ENCODE measurements around the gene SERPINB2.

Gene SERPINB2

DNA sequence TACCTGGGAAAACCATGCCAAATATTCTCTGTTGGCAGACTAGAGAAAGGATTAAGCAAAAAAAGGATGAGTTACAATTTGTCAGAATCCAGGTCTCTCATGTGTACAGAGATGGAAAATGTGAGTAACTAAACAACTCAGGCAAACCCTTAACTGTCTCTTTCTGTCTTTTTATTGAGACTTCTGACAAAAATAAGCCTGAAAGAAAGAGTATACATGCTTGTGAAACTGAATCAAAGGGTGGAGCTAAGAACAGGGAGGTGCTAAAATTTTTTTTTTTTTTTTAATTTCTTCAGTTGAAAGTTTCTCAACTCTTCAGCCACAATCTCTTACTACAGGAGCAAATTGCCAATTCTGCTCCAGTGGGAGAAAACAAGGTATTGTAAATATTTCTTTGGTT is 20.2 kb downstream of the SERPINB2 start, which contains the start of gene SERPINB10:
Gene SERPINB10, plus strand, starts transcription at position 295 of the 400 bp plus-strand sequence. CDS start 7,553 bp downstream, outside the sequence.
- Histone ChIP-seq H3K9me3 (ENCODE audit: low read length) (no peaks in the 10 kb centered on the region), H3K4me3 (ENCODE audit: low read depth, low read length, poor library complexity, severe bottlenecking) (no peak within 1 kb of the TSS), H3K9me2 (ENCODE audit: low read depth, low read length) (no peaks in the 10 kb centered on the region), H3K79me2 (ENCODE audit: insufficient read depth, low read length) (no peaks in the 10 kb centered on the region), H3F3A (ENCODE audit: insufficient read depth, low read length) (no peaks in the 10 kb centered on the region), H2AFZ (ENCODE audit: low read length) (no peak within 1 kb of the TSS), H3K4me1 (ENCODE audit: insufficient read depth, low read length, severe bottlenecking) (no peaks in the 10 kb centered on the region), H4K20me1 (ENCODE audit: insufficient read depth, low read length) (no peaks in the 10 kb centered on the region), H3K27ac (ENCODE audit: low read depth, low read length, poor library complexity, severe bottlenecking) (no peak within 1 kb of the TSS), H3K27me3 (ENCODE audit: insufficient read depth, low read length) (no peaks in the 10 kb centered on the region; the same call in 1 of the 2 replicates), H3K9ac (ENCODE audit: low read length) (no peak within 1 kb of the TSS), H3K4me2 (ENCODE audit: low read length) (no peak within 1 kb of the TSS), H3K36me3 (ENCODE audit: insufficient read depth, low read length) (no peaks in the 10 kb centered on the region)
- TF ChIP-seq CTCF (IDR thresholded peaks at IDR 0.05; ENCODE audit: low read length) (no peak), EZH2 (IDR thresholded peaks at IDR 0.05; ENCODE audit: borderline replicate concordance, low read length) (no peak)

DNA sequence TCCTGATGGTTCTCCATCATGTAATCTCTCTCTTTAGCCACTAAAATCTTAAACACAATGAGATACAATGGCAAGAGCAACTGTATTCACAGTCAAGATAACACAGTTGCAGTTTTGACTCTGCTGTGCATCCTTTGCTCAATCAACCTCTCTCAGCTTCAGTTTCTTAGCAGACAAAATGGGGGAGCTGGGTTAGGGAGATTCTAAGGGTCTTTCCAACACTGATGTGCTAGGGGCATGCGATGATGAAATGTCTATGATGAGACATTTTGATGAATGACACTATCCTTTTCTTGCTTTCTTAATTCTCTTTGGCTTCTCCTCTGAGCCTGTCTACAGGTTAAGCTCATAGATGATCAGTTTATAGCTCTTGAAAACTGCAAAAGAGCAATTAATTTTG is 21.4 kb downstream of the SERPINB2 start:
- Histone ChIP-seq H3K9me3 (ENCODE audit: low read length) (no peaks in the 10 kb centered on the region), H3K4me3 (ENCODE audit: low read depth, low read length, poor library complexity, severe bottlenecking) (no peak overlapping the region), H3K79me2 (ENCODE audit: insufficient read depth, low read length) (no peaks in the 10 kb centered on the region), H3F3A (ENCODE audit: insufficient read depth, low read length) (no peaks in the 10 kb centered on the region), H3K27me3 (ENCODE audit: insufficient read depth, low read length) (no peaks in the 10 kb centered on the region; the same call in 1 of the 2 replicates), H3K36me3 (ENCODE audit: insufficient read depth, low read length) (no peaks in the 10 kb centered on the region), H2AFZ (ENCODE audit: low read length) (no peak overlapping the region), H4K20me1 (ENCODE audit: insufficient read depth, low read length) (no peaks in the 10 kb centered on the region), H3K9me2 (ENCODE audit: low read depth, low read length) (no peaks in the 10 kb centered on the region), H3K9ac (ENCODE audit: low read length) (no peak overlapping the region), H3K4me1 (ENCODE audit: insufficient read depth, low read length, severe bottlenecking) (no peaks in the 10 kb centered on the region), H3K4me2 (ENCODE audit: low read length) (no peak overlapping the region), H3K27ac (ENCODE audit: low read depth, low read length, poor library complexity, severe bottlenecking) (no peak overlapping the region)
- no peak for TF ChIP-seq CTCF (IDR thresholded peaks at IDR 0.05; ENCODE audit: low read length)
- no peak for TF ChIP-seq EZH2 (IDR thresholded peaks at IDR 0.05; ENCODE audit: borderline replicate concordance, low read length)

GRCh38 chr18:63909870-63910269 is 22.4 kb downstream of the SERPINB2 start:
- H3K9me2 ChIP-seq (ENCODE audit: low read depth, low read length), result no peaks in the 10 kb centered on the region
- H3K4me1 ChIP-seq (ENCODE audit: insufficient read depth, low read length, severe bottlenecking), result no peaks in the 10 kb centered on the region
- H3K4me3 ChIP-seq (ENCODE audit: low read depth, low read length, poor library complexity, severe bottlenecking), result no peak overlapping the region
- H2AFZ ChIP-seq (ENCODE audit: low read length), result no peak overlapping the region
- H3K27ac ChIP-seq (ENCODE audit: low read depth, low read length, poor library complexity, severe bottlenecking), result no peak overlapping the region
- H3K27me3 ChIP-seq (ENCODE audit: insufficient read depth, low read length), result no peaks in the 10 kb centered on the region; the same call in 1 of the 2 replicates
- H4K20me1 ChIP-seq (ENCODE audit: insufficient read depth, low read length), result no peaks in the 10 kb centered on the region
- H3K79me2 ChIP-seq (ENCODE audit: insufficient read depth, low read length), result no peaks in the 10 kb centered on the region
- no peaks in the 10 kb centered on the region for H3F3A ChIP-seq (ENCODE audit: insufficient read depth, low read length)
- H3K4me2 ChIP-seq (ENCODE audit: low read length), result no peak overlapping the region
- no peak overlapping the region for H3K9ac ChIP-seq (ENCODE audit: low read length)
- TF ChIP-seq EZH2 (IDR thresholded peaks at IDR 0.05; ENCODE audit: borderline replicate concordance, low read length), result no peak
- no peak for TF ChIP-seq CTCF (IDR thresholded peaks at IDR 0.05; ENCODE audit: low read length)
- no peaks in the 10 kb centered on the region for H3K9me3 ChIP-seq (ENCODE audit: low read length)
- no peaks in the 10 kb centered on the region for H3K36me3 ChIP-seq (ENCODE audit: insufficient read depth, low read length)
